HepG2 (cell line): ENCODE measurements around the gene IL18R1. TPM values are rescaled to one million over a fixed set of nuclear protein-coding genes. Genes with fewer than 3 reads are reported as not detected.

ENCODE experiments used
- ATAC-seq: fragments of 200-7000 bp; cut with Tn5 transposase; 3 replicates; pipeline ENCODE4 v1.9.1; 2020; ENCODE audit warnings: mild to moderate bottlenecking, moderate library complexity
- BruUV-seq: library from RNA; stranded (reverse); fragments of 400-500 nt; replicated peaks from 2 replicates; lab custom pipeline; 2021; lab: Mats Ljungman, UMichigan
- CTCF ChIA-PET: fragments of 300-600 bp; formaldehyde crosslinking; extraction: SDS; loops from one replicate; lab custom pipeline; 2021; ENCODE audit warnings: low total read pairs, inconsistent platforms, low intra/inter-chr PET ratio; lab: Yijun Ruan, JAX
- POLR2A ChIA-PET: fragments of 350-600 bp; sonication (Branson Sonifier 250); formaldehyde crosslinking; loops from one replicate; lab custom pipeline; 2020; ENCODE audit warnings: antibody characterized with exemption, inconsistent platforms; lab: Yijun Ruan, JAX
- DNase-seq: peaks from one replicate; pipeline ENCODE4 v3.0.0-alpha.2; 2015; ENCODE audit warnings: low spot score
- FAIRE-seq: peaks from 3 replicates; lab custom pipeline; 2011; peaks lifted over from hg19 to GRCh38; lab: Jason Lieb, UNC
- H2AFZ ChIP-seq: one replicate; pipeline ENCODE4 v1.6.1; 2011; ENCODE audit warnings: low read length, inconsistent platforms
- H3K27ac ChIP-seq: fragments of 300-600 bp; 3 replicates; pipeline ENCODE4 v1.8.0; 2011; ENCODE audit warnings: mixed run types, mild to moderate bottlenecking, mixed read lengths, low read length, inconsistent platforms; ENCODE audit not compliant: insufficient read depth; ENCODE audit errors: extremely low read length
- H3K27me3 ChIP-seq, 2 experiments: fragments of 200-600 bp in 1 of 2; 2 replicates in 1 of 2; 3 replicates in 1 of 2; pipeline versions ENCODE4 v1.6.0 to v1.8.0; 2011; ENCODE audit warnings: low read length in 2 of 2, mild to moderate bottlenecking in 2 of 2, moderate library complexity in 2 of 2, inconsistent platforms in 1 of 2; ENCODE audit not compliant: insufficient read depth in 2 of 2, control insufficient read depth in 1 of 2
- H3K36me3 ChIP-seq, 2 experiments: fragments of 200-600 bp in 1 of 2; replicated peaks in 1 of 2; 2 replicates in 1 of 2; 3 replicates in 1 of 2; pipeline versions ENCODE4 v1.5.1 to v1.8.0; 2011; ENCODE audit warnings: low read length in 2 of 2, inconsistent platforms in 1 of 2; ENCODE audit not compliant: insufficient read depth in 2 of 2, control insufficient read depth in 1 of 2
- H3K4me1 ChIP-seq: 2 replicates; pipeline ENCODE4 v1.5.1; 2012; ENCODE audit warnings: low read length, inconsistent platforms; ENCODE audit not compliant: insufficient read depth
- H3K4me2 ChIP-seq: 2 replicates; pipeline ENCODE4 v1.6.0; 2011; ENCODE audit warnings: low read depth, low read length, inconsistent platforms
- H3K4me3 ChIP-seq, 3 experiments: fragments of 200-600 bp in 1 of 3; sonication (generic), shearing (Covaris generic) in 1 of 3; replicated peaks in 1 of 3; 2 replicates each; pipeline ENCODE4 v1.5.1; 2011 to 2016; ENCODE audit warnings: low read length in 3 of 3, inconsistent platforms in 2 of 3, low read depth in 2 of 3, mild to moderate bottlenecking in 2 of 3, control low read depth in 1 of 3, mixed read lengths in 1 of 3; ENCODE audit not compliant: insufficient read depth in 1 of 3
- H3K79me2 ChIP-seq: one replicate; pipeline ENCODE4 v1.6.1; 2011; ENCODE audit warnings: low read length, inconsistent platforms; ENCODE audit not compliant: insufficient read depth
- H3K9ac ChIP-seq: 2 replicates; pipeline ENCODE4 v1.6.0; 2011; ENCODE audit warnings: mild to moderate bottlenecking, low read depth, low read length, inconsistent platforms; ENCODE audit not compliant: insufficient read depth
- H3K9me3 ChIP-seq: 2 replicates; pipeline ENCODE4 v1.5.1; 2012; ENCODE audit warnings: mild to moderate bottlenecking, low read length
- H4K20me1 ChIP-seq: 2 replicates; pipeline ENCODE4 v1.6.0; 2011; ENCODE audit warnings: inconsistent platforms, mild to moderate bottlenecking, low read length, moderate library complexity; ENCODE audit not compliant: insufficient read depth
- EP300 ChIP-seq, 3 experiments: sonication (generic) in 1 of 3; formaldehyde crosslinking in 1 of 3; IDR thresholded peaks; 2 replicates each; pipeline versions ENCODE4 v1.5.1 to v1.6.1; 2011 to 2020; ENCODE audit warnings: low read depth in 2 of 3, low read length in 2 of 3, borderline replicate concordance in 1 of 3, improper control_type of control experiment in 1 of 3, mild to moderate bottlenecking in 1 of 3, missing genetic modification reagents in 1 of 3, moderate library complexity in 1 of 3
- GATAD1 ChIP-seq: IDR thresholded peaks from 2 replicates; pipeline ENCODE4 v1.6.1; 2016; ENCODE audit warnings: missing genetic modification reagents, missing compliant biosample characterization
- HNRNPLL ChIP-seq: fragments of 200-400 bp; formaldehyde crosslinking; IDR thresholded peaks from 2 replicates; pipeline ENCODE4 v1.6.1; 2017; ENCODE audit warnings: mild to moderate bottlenecking, low read depth, low read length; ENCODE audit not compliant: poor library complexity, severe bottlenecking
- RORA ChIP-seq: sonication (generic); formaldehyde crosslinking; IDR thresholded peaks from 2 replicates; pipeline ENCODE4 v1.5.0; 2020; ENCODE audit warnings: mild to moderate bottlenecking, missing genetic modification reagents, moderate library complexity
- SNAI1 ChIP-seq: sonication (generic); formaldehyde crosslinking; IDR thresholded peaks from 2 replicates; pipeline ENCODE4 v1.5.0; 2020; ENCODE audit warnings: mild to moderate bottlenecking, missing genetic modification reagents, borderline replicate concordance
- TOPORS ChIP-seq: sonication (generic); formaldehyde crosslinking; IDR thresholded peaks from 2 replicates; pipeline ENCODE4 v1.8.0; 2023; ENCODE audit warnings: mild to moderate bottlenecking, missing genetic modification reagents
- ZFX ChIP-seq: sonication (generic); formaldehyde crosslinking; IDR thresholded peaks from 2 replicates; pipeline ENCODE4 v1.4.0; 2020; ENCODE audit warnings: mild to moderate bottlenecking, low read depth, missing genetic modification reagents, moderate library complexity
- ZNF136 ChIP-seq: sonication (generic); formaldehyde crosslinking; IDR thresholded peaks from 2 replicates; pipeline ENCODE4 v1.8.1; 2022; ENCODE audit warnings: low read depth, mild to moderate bottlenecking, moderate library complexity, missing genetic modification reagents
- ZNF331 ChIP-seq: sonication (generic); formaldehyde crosslinking; IDR thresholded peaks from 2 replicates; pipeline ENCODE4 v1.4.0; 2020; ENCODE audit warnings: missing genetic modification reagents
- WGBS: methylation state at CpG from one replicate; pipeline ENCODE4 v1.1.6; 2017; ENCODE audit warnings: low lambda C conversion rate; 5-methylcytosine and 5-hydroxymethylcytosine counted together
- in situ Hi-C: cut with HindIII; loops from 2 replicates; pipeline ENCODE4 v1.10.0; 2017; ENCODE audit warnings: low pct_unique_long_range_greater_than_20kb; ENCODE audit not compliant: extremely low pct_ligation_motif_present
- intact Hi-C: fragments of 100-400 bp; cut with micrococcal nuclease; formaldehyde crosslinking; loops from one replicate; pipeline ENCODE4 v1.10.0; 2022; ENCODE audit not compliant: unreplicated experiment
- polyA plus RNA-seq, 8 experiments: library from polyadenylated mRNA; depleted of rRNA in 3 of 8; stranded (reverse) in 7 of 8; unstranded in 1 of 8; fragments of >200 nt; fragmentation: Illumina TruSeq in 4 of 8; extraction: Trizol in 4 of 8; gene quantifications; 2 replicates each; pipeline versions ENCODE4 v1.2.1 to v1.2.3, GENCODE V29; 2011 to 2016; ENCODE audit warnings: low read depth in 4 of 8, missing spikeins in 1 of 8, mixed read lengths in 1 of 8; ENCODE audit not compliant: insufficient read depth in 1 of 8
- total RNA-seq, 5 experiments: library from RNA; depleted of rRNA; stranded (reverse); fragments of >200 nt; fragmentation: Illumina TruSeq; extraction: Trizol; gene quantifications; 2 replicates each; pipeline ENCODE4 v1.2.3, GENCODE V29; 2016; ENCODE audit warnings: low read depth in 1 of 5
- TF ChIP-seq, protein P1 (sequence below): sonication (generic); formaldehyde crosslinking; IDR thresholded peaks from 2 replicates; pipeline ENCODE4 v1.9.0; 2021; ENCODE audit warnings: missing genetic modification reagents, borderline replicate concordance
- TF ChIP-seq, protein P2 (sequence below): sonication (generic); formaldehyde crosslinking; IDR thresholded peaks from 2 replicates; pipeline ENCODE4 v1.4.0; 2020; ENCODE audit warnings: missing genetic modification reagents

The IL18R1 gene
- total and polyA plus RNA-seq, 2 of the 13 experiments (the other 11 are each of a cell fraction or from before 2014, with no cell fraction given) = 0.01 to 0.04 TPM

DNA sequence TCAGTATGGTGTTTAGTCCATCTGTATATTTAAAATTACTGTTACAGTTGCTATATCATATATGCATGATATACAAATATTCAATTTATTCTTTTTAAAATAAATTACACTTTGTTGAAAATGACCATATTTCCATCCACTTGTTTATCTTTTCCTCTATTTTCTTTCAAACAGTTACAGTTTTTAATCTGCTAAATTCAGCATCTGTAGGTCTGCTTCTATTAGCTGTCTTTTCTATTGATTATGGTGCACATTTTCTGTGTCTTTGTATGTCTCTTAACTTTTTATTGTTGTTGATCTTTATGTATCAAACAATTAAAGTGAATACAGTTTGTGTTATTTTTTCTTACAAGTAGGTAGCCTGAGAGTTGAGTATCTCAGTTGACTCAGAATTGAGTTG lies 28.1 kb downstream of the IL18R1 start:
- Histone ChIP-seq H3K4me3 (no peak overlapping the region), H4K20me1 (no peaks in the 10 kb centered on the region), H3K4me2 (no peak overlapping the region), H3K27me3 (no peaks in the 10 kb centered on the region; a peak in 1 of 5 replicates), H3K27ac (no peak overlapping the region), H3K9ac (no peak overlapping the region), H2AFZ (no peak overlapping the region), H3K9me3 (peaks cover 7% of the 10 kb centered on the region), H3K4me1 (no peaks in the 10 kb centered on the region), H3K79me2 (no peaks in the 10 kb centered on the region), H3K36me3 (no peaks in the 10 kb centered on the region)
- in situ Hi-C loops (no loop called here), intact Hi-C loops (no loop called here)
- DNase-seq (no peak), ATAC-seq (no peak), FAIRE-seq (no peak)
- BruUV-seq = no TSS peak
- ChIA-PET POLR2A (no interaction called here), CTCF (no interaction called here)
- TF ChIP-seq, protein P1, sequence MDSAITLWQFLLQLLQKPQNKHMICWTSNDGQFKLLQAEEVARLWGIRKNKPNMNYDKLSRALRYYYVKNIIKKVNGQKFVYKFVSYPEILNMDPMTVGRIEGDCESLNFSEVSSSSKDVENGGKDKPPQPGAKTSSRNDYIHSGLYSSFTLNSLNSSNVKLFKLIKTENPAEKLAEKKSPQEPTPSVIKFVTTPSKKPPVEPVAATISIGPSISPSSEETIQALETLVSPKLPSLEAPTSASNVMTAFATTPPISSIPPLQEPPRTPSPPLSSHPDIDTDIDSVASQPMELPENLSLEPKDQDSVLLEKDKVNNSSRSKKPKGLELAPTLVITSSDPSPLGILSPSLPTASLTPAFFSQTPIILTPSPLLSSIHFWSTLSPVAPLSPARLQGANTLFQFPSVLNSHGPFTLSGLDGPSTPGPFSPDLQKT (CRISPR knock-in tag) = no peak
- TF ChIP-seq ZFX (CRISPR knock-in tag) (no peak), GATAD1 (no peak), ZNF136 (CRISPR knock-in tag) (no peak), RORA (CRISPR knock-in tag) (no peak)
- TF ChIP-seq, protein P2, sequence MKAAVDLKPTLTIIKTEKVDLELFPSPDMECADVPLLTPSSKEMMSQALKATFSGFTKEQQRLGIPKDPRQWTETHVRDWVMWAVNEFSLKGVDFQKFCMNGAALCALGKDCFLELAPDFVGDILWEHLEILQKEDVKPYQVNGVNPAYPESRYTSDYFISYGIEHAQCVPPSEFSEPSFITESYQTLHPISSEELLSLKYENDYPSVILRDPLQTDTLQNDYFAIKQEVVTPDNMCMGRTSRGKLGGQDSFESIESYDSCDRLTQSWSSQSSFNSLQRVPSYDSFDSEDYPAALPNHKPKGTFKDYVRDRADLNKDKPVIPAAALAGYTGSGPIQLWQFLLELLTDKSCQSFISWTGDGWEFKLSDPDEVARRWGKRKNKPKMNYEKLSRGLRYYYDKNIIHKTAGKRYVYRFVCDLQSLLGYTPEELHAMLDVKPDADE = no peak

DNA sequence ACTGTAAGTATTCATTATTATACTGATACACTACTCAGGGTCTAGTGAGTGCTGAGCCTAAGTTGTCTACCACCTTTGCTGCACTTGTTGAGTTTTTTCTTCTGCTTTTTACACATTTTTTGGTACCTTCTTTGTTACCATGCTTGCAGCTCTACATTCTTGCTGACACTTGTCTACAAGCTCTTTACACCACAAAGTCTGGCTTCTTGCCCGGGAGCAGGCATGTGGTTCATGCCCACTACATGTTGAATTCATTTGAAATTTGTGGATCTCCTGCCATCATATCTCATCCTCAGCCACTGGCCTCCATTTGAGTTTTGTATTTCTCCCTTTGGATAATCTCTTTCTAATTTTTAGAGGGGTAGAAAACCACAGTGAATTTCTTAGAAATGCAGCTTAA lies 29.9 kb downstream of the IL18R1 start:
- Histone ChIP-seq H3K27me3 (no peaks in the 10 kb centered on the region), H3K9ac (no peak overlapping the region), H3K79me2 (no peaks in the 10 kb centered on the region), H3K4me1 (no peaks in the 10 kb centered on the region), H3K4me2 (no peak overlapping the region), H3K4me3 (no peak overlapping the region), H3K27ac (no peak overlapping the region), H4K20me1 (no peaks in the 10 kb centered on the region), H2AFZ (no peak overlapping the region), H3K36me3 (no peaks in the 10 kb centered on the region), H3K9me3 (peaks cover 7% of the 10 kb centered on the region)
- WGBS = 7% methylated on average over 1 of the region's 1 CpG
- DNase-seq = no peak
- FAIRE-seq = no peak
- TF ChIP-seq SNAI1 (CRISPR knock-in tag) (no peak), HNRNPLL (no peak), EP300 (IDR thresholded peaks at IDR 0.05; ENCODE audit: low read depth in 2 of 2, low read length in 2 of 2) (no peak), EP300 (CRISPR knock-in tag; IDR thresholded peaks at IDR 0.05; ENCODE audit: borderline replicate concordance) (no peak), ZNF331 (CRISPR knock-in tag) (no peak), TOPORS (CRISPR knock-in tag) (no peak)
- POLR2A ChIA-PET = no interaction called here
- intact Hi-C loops (no loop called here), in situ Hi-C loops (no loop called here)
- BruUV-seq = no TSS peak
- CTCF ChIA-PET = no interaction called here
- ATAC-seq = no peak
